GM19099 (cell line): ENCODE measurements around the gene SOBP.

Source experiments
- POLR2A ChIP-seq: IDR thresholded peaks from 3 replicates; pipeline ENCODE4 v1.6.1; 2011; ENCODE audit warnings: low read depth; ENCODE audit not compliant: insufficient read length; ENCODE audit errors: extremely low read depth

The SOBP gene

DNA sequence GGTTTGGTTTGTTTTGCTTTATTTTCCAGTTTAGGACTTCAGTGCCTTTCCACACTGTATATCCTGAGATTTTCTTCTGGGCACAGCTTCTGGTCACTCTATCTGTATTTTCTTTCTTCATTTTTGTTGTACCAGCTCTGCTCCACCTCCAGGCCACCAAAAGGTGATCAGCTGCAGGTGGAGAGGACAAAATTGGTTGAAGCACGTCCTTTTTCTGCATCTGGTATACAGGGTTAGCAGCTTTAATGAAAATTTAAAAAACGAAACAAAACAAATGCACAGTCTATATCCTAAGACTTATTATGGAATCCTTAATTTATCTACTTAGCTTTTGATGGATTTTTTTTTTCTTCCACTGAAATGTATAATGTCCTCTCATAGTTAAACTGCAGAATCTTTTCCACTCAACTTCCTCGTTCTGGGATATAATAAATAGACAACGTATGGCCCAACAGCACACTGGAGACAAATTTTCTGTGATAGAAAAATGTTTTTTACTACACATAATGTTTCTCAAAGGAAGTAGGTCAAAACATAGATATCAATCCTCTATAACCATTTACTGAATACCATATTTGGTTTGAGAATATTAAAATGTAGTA lies 10.7 kb upstream of the SOBP start:
- TF ChIP-seq POLR2A = no peak

DNA sequence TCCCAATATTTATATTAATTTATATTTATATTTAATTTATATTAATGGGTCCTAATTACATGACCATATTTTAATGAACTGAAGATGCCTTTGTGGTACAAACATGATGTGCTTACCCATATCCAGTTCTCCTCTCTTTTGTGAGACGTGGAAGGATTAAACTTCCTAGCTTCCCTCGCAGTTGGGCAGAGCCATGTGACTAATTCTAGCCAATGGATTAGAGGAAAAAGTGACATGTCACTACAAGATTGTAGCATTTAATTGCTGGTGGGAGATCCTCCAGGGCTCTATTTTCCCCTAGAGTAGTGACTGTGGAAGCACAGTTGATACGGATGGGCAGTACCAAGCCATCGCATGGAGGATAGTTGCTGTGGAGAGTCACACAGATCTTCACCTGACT lies 4.8 kb upstream of the SOBP start:
- no peak for TF ChIP-seq POLR2A

GRCh38 chr6:107488174-107488874 lies 1.6 kb upstream of the SOBP start:
- no peak for TF ChIP-seq POLR2A

GRCh38 chr6:107488875-107489635 lies 862 bp upstream of the SOBP start:
- no peak for TF ChIP-seq POLR2A

GRCh38 chr6:107490566-107491137 lies 735 bp downstream of the SOBP start:
- TF ChIP-seq POLR2A = no peak

- TF ChIP-seq POLR2A = no peak
Measured at GRCh38 chr6:107491138-107491609, 1.3 kb downstream of the SOBP start.

GRCh38 chr6:107491760-107492660 lies 2.1 kb downstream of the SOBP start:
- no peak for TF ChIP-seq POLR2A

DNA sequence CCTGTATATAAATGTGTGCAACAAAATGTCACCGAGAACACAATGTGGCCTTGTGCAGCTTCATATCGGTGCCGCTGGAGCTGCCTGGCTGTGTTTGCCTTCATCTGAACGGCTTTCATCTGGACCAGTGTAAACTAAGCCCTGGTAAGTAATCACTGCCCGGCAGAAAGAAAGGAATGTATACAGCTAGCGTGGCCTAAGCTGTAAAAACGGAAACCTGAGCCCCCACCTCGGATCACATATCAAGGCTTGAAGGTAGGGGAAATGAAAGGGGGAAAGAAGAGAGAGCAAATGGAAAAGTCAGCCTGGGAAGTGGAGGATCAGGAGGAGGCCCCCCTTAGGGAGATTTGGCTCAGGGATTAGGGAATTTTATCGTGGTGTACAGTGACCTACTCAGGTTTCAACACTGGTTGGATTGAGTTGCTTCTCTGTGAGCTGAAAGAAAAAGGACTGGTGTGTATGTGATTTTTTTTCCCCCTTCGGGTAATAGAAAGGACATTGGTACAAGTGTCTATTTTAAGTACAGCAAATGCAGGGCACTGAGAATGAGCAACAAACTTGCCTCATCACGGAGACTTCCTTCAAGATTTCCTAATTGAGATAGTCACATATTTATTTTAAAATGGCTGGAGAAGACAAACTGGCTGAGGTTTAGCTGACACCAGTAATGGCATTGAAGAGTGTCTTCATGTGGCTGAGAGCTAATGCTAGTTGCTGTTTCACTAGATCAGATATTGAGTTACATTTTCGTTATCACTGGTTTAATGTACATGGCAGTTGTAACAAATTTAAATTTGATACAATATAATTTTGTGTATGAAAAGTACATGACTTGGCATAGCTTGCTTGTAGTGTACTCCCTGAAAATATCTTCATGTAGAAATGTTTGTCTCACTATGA lies 3.5 kb downstream of the SOBP start:
- TF ChIP-seq POLR2A = no peak

GRCh38 chr6:107495196-107495643 lies 5.3 kb downstream of the SOBP start:
- TF ChIP-seq POLR2A = no peak

GRCh38 chr6:107495971-107496370 lies 6.1 kb downstream of the SOBP start:
- TF ChIP-seq POLR2A = no peak

GRCh38 chr6:107496892-107497684 lies 7.2 kb downstream of the SOBP start:
- no peak for TF ChIP-seq POLR2A

GRCh38 chr6:107504270-107505026 lies 14.5 kb downstream of the SOBP start:
- no peak for TF ChIP-seq POLR2A
